NCI-H345 (cell line): ENCODE measurements around the gene TCF3.

Source experiments
- DNase-seq: peaks from one replicate; lab custom pipeline; 2025; lab: John Stamatoyannopoulos, UW

The TCF3 gene

GRCh38 chr19:1580957-1581356 is 71.5 kb downstream of the TCF3 start:
- no peak for DNase-seq

GRCh38 chr19:1580382-1580781 is 72.0 kb downstream of the TCF3 start:
- no peak for DNase-seq

GRCh38 chr19:1579222-1579621 is 73.2 kb downstream of the TCF3 start:
- DNase-seq: no peak

GRCh38 chr19:1577929-1578618 is 74.3 kb downstream of the TCF3 start:
- DNase-seq: no peak

GRCh38 chr19:1577090-1577928 is 75.1 kb downstream of the TCF3 start:
- DNase-seq: no peak

- DNase-seq: no peak
Measured at GRCh38 chr19:1576242-1577089, 75.9 kb downstream of the TCF3 start.

GRCh38 chr19:1575323-1576241 is 76.8 kb downstream of the TCF3 start:
- DNase-seq: no peak

- no peak for DNase-seq
Measured at GRCh38 chr19:1574354-1575136, 77.9 kb downstream of the TCF3 start.

GRCh38 chr19:1572795-1573194 is 79.6 kb downstream of the TCF3 start:
- DNase-seq: no peak

- no peak for DNase-seq
Measured at GRCh38 chr19:1571358-1571757, 81.1 kb downstream of the TCF3 start.

- no peak for DNase-seq
Measured at GRCh38 chr19:1570836-1571235, 81.6 kb downstream of the TCF3 start.

GRCh38 chr19:1569997-1570396 is 82.4 kb downstream of the TCF3 start:
- no peak for DNase-seq

- peak; percentile 85 for DNase-seq
Measured at GRCh38 chr19:1568320-1569019, 83.9 kb downstream of the TCF3 start, which contains the start of gene MEX3D. Gene MEX3D (minus strand): TSS chr19:1568325. CDS start chr19:1568058, 267 bp downstream.

GRCh38 chr19:1567848-1568227 is 84.6 kb downstream of the TCF3 start:
- DNase-seq: no peak

GRCh38 chr19:1567116-1567847 is 85.1 kb downstream of the TCF3 start:
- DNase-seq: peak; percentile 31

GRCh38 chr19:1566392-1567115 is 85.9 kb downstream of the TCF3 start:
- DNase-seq: peak; percentile 48

- DNase-seq: no peak
Measured at GRCh38 chr19:1563251-1563650, 89.2 kb downstream of the TCF3 start.

GRCh38 chr19:1561236-1561842 is 91.1 kb downstream of the TCF3 start:
- DNase-seq: no peak
